GM08714 (cell line): ENCODE results near the gene ZDHHC8.

Source experiments
- H3K4me3 ChIP-seq: fragments of 200-500 bp; sonication (Bioruptor generic); 2 replicates; pipeline ENCODE4 v1.5.1; 2014; ENCODE audit warnings: mild to moderate bottlenecking, low read length, inconsistent platforms
- ZNF274 ChIP-seq: IDR thresholded peaks from 2 replicates; pipeline ENCODE4 v1.6.1; 2012; ENCODE audit warnings: mild to moderate bottlenecking, low read depth, low read length

Gene ZDHHC8

DNA sequence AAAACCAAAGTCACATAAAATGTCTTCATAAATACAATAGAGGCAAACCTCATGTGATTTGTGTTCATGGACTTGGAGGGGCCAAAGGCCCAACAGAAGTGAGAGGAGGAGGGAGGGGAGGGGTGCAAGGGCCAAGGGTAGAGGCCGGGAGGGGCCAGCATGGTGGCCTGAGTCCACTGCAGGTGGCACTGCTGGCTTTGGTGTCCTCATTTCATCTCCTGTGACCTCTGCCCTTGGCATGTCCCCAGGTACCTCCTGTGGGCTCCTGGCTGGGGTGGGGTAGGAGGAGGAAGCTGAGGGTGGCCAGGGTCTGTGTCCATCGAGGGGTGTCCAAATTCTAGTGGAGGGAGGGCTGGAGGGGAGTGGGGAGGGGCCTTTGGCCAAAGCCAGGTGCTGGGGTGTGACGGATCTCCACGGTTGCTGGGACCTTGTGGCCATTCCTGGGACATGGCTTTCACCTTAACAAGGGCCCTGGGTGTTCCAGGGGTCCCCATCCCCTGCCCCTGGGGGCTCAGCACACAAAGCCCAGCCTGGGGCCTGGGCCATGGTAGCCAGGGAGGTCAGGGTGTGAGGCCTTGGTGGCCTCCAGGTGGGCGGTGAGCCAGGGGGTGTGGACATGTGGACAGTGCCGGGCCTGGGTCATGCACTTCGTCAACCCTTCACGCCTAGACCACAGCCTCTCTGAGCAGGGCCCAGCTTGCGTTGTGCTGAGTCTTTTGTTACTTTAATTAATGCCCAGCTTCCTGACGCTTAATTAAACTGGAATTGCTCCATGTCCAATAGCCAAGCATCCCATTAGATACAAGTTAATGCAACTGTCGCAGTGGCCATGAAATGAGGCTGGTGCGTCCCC is 39.9 kb downstream of the ZDHHC8 start:
- TF ChIP-seq ZNF274, result no peak

DNA sequence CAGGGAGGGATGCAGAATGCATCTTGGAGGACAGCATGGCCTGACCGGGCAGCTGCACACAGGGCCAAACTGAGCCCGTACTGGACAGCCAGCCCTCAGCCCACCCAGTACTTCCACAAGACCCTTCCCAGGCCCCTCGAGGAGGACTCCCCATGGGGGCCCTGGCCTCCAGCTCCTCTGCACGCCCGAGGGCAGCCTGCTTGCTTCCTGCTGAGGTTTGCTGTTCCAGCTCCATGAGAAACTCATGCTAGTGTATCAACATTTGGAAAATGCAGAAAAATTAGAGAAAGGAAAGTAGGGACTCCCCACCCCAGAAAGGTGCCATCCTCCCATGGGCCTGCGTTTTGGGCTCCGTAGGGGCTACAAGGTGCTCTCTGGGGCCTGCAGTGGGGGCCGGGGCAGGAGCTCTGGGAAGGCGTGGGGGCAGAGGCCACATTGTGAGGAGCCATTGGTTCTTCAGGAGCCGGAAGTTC is 40.6 kb downstream of the ZDHHC8 start:
- H3K4me3 ChIP-seq, result no peak overlapping the region
- no peak for TF ChIP-seq ZNF274

More for the DNA sequence above, 39.9 kb downstream of the ZDHHC8 start:
- H3K4me3 ChIP-seq, result no peak overlapping the region

DNA sequence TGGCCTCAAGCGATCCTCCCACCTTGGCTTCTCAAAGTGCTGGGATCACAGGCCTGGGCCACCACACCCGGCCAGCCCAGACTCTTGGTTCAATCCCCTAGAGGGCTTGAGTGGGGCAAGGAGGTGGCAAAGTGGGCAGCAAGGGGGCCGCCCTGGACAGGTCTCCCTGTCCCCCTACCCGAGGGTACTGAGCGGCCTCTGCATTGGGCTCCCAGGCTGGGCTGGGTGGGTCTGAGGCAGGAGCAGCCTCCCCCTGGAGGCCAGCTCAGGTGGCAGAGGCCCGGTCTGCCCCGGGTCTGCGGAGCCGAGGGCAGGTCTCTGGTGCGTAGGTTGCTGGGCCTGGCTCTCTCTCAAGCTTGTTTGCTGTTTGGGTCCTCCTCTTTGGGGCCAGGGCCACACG is 41.6 kb downstream of the ZDHHC8 start:
- H3K4me3 ChIP-seq, result no peak overlapping the region
- TF ChIP-seq ZNF274, result no peak

DNA sequence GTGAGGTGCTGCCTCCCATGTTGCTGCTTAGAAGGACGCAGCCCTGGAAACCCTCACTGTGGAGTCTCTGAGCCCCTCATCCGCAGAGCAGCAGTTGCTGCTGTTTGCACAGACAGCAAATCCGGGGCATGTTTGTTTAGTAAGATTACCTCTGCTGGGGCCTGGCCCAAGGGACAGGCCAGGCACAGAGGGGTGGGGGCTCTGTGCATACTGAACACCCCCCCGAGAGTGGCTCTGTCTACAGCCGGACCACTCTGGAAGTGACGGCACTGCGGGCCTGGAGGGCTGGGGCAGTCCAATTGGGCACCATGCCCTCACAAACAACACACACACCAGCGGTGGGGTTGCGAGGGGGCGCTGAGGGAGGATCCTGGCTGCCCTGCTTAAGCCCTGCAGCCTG is 42.2 kb downstream of the ZDHHC8 start:
- H3K4me3 ChIP-seq, result no peak overlapping the region
- no peak for TF ChIP-seq ZNF274

DNA sequence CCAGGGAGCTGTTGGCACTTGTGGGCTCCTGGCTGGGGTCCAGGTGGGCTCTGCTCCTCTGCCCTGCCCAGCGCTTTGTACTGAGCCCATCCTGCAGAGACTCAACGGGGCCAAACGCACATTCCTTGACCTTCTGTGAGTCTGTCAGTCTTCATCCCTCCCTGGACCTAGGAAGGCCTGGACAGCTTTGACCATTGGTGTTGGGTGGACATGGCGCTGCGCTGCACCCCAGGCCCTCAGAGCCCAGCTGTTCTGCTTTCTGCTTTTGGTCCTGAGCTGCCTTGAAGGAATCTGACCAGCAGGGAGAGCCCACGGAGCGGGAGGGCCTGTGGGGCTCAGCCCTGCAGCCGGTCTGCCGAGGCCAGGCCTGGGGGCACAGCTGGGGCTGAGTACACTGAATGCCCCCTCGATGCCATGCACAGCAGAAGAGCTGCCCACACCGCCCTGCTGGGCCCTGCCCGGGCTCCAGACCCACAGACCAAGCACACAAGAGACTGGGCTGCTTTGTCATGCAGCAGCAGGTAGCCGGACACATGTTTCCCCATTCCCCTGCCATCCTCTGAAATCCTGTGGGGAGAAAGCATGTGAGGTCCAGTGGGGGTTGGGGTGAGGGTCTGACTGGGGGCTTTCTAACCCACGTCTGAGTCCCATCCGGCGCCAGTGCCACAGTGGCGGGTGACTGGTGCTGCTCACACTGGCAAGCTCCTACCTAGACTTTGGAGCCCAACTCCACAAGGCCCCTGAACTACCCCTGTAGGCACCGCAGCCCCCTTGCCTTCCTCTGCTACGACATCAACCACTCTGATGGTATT is 43.4 kb downstream of the ZDHHC8 start:
- no peak for TF ChIP-seq ZNF274
- H3K4me3 ChIP-seq, result no peak overlapping the region

DNA sequence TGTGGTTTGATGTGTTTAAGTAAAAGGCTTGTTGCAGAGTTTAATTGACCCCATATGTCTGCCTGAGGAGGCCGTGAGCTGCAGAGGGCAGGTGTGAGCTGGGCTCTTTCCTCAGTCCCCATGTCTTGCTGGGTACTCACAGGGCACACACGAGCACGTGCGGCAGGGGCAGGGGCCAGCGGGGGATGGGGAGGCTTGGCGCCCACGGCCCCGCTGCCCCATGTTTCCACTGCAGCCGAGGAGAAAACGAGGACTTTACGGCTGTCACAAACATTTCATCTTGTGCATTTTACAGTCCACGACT is 43.9 kb downstream of the ZDHHC8 start:
- no peak overlapping the region for H3K4me3 ChIP-seq
- TF ChIP-seq ZNF274, result no peak

DNA sequence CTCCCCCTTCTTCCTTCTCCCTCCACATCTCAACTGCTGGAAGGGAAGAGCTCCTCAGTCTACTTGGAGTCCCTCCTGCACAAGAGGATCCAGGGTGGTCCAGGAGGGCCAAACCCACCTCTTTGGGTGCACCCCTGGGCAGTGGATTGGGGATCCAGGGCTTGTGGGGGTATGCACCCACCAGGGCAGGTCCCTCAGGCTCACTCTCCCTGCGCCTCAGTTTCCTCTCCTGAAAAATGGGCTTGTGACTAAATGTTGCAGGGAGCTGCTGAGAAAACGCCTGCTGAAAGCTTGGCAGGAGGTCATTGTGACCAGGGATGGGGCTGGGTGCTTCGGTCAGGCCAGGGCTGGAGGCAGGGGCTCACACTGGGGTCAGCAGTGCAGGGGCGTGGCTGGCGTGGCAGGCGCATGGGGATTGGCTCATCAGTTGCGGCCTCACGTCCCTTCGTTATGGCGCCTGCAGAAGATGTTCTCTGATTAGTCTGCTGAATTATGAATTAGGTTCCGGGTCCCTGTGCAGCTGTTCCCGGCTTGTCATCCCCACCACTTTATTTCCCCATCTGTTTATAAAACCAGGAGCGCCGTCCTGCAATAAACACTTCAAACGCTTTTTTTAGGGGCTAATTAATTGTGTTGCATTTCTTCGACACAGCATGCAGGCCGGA is 44.9 kb downstream of the ZDHHC8 start:
- no peak for TF ChIP-seq ZNF274
- H3K4me3 ChIP-seq, result no peak overlapping the region

DNA sequence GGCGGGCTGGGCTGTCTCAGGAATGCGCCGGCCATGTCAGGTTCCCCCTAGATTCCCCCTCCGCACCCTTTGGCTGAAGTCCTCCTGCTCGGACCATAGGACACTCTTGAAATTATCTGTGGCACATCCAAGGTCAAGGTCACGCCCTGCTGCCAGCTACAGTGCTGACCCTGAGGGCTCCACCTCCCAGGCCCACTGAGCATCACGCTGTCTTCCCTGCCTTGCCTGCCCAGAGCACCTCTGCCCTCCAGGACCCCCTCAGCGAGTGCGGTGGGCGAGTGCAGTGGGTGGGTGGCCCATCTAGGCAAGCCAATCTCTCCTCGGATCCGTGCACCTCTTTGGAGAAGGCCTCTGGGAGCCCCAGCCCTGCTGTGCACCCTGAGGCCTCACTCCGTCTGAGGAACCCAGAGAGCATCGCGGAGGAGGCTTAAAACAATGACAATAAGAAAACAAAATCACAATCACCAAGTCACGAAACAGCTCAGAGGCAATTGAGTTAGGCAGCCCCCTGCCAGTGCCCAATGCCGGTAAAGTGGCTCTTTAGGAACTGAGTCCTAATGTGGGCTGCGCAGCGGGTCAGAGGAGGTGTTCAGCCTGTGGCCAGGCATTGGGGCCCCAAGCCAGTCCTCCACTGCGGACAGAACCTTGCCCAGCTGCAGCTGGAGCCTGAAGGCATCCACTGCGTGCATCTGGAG is 45.8 kb downstream of the ZDHHC8 start:
- no peak for TF ChIP-seq ZNF274
- no peak overlapping the region for H3K4me3 ChIP-seq

DNA sequence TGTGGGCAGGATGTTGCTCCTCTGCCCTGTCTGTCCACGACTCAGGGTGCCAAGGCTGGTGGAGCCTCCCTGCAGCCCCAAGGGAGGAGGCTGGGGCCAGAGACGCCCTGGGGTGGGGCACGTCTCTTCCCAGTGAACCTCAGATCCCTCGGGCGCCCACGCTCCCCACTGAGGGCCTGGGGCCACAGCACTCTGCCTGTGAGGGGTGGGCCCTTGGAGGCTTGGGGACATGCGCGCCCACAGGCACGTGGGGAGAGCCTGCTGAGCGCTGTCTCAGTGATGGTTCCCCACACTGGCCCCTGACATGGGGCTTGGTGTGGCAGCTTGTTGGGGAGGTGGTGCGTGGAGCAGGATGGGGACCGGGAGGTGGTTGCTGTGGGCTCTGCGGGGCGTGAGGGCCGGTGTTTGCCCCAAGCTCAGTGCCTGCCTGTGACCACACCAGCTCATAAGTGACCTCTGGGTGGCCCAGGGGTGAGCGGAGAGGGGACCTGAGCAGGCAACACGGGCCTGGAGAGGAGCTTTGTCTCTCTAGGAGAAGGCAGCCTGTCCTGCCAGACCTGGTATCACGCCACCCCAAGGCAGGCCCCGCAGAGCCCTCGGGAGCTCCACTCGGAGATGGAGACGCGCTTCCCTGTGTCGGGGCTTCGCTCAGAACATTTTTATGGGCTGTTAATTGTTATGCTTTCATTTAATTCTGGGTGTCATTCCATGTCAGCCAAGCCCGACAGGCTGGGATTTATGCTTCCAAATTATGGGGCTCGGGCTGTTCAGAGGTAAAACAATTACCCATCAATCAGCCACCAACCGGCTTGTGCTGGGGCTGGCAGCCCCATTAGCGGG is 46.7 kb downstream of the ZDHHC8 start:
- TF ChIP-seq ZNF274, result no peak
- H3K4me3 ChIP-seq, result no peak overlapping the region

DNA sequence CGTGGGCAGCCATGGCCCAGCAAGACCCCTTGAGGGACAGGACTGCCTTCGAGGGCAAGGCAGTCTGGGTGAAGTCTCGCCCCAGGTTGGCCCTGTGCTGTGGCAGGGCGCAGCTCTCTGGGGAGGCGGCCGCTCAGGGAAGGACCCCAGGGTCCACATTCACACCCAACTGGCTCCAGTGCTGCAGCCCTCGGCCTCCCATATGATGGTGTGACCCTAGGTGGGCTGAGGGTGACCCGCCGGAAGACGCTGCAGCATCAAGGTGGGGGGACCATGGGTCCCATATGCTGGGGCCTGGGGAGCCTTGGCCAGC is 47.3 kb downstream of the ZDHHC8 start:
- TF ChIP-seq ZNF274, result no peak
- no peak overlapping the region for H3K4me3 ChIP-seq

DNA sequence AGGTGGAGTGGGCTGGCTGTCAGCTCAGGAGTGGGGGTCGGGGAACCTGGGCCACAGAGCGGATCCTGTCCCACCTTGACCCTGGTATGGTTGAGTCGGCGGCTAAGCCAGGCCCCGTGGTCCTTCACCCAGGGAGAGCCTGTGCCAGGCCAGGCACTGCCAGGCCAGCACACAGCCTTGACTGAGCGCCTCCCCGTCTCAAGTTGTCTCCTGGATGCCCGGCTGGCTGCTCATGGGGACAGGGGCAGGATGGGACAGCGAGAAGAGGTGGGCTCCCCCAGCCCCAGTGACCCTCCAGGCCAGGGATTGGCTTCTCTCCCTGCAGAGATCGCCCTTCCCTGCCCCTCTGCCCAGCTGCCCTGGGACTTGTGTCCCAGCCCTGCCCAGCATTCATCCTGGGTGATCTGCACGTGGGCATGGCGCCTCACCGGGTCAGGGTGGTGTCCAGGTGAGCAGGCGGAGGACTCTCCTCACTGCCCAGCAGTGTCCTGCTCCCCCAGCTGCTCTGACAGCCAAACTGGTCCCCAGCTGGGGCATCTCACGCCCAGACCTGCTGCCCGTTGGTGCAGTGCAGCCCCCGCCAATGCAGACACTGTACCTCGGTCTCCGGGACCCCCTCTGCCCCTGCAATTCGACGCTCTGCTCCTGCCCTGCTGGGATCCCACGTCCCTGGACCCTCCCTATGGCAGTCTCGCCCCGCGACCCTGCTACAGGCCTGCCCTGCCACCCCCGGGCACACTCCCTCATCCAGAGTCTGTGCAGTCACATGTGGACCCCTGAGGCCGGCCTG is 48.0 kb downstream of the ZDHHC8 start:
- no peak overlapping the region for H3K4me3 ChIP-seq
- no peak for TF ChIP-seq ZNF274

DNA sequence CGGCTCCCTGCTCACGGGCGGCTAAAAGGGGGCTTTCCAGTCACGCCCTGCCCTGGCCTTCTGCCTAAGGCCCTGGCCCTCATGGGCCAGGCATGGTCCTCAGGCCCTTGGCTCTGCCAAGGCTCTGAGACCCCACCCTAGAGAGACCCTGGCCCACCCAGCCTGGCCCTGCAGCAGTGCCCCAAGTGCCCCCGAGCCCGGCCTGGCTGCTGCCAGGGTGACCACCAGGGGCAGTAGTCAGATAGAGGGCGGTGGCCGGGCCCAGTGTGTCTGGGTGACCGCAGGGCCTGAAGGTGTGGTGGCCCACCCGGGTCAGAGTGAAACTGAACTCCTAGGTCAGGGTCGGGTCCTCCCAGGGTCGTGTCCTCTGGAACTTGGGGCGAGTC is 48.6 kb downstream of the ZDHHC8 start:
- no peak overlapping the region for H3K4me3 ChIP-seq
- TF ChIP-seq ZNF274, result no peak

DNA sequence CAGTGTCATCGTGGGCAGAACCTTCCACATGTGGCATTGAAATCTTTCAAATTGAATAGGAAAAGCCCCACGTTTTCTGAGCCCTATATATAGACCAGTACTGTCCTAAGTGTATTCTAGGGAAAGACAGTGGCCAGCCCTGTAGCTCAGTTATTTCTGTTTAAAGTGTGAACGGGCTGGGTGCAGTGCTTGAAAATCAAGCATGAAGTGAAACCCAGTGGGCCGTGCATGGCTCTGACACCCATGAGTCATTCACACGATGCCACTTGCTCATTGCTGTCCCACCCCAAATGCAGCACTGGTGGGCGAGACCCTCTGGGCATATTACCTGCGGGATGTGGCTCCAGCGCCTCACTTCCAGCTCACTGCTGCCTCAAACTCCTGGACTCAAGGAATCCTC is 49.0 kb downstream of the ZDHHC8 start:
- H3K4me3 ChIP-seq, result no peak overlapping the region
- no peak for TF ChIP-seq ZNF274
